Adrenal gland (tissue), 5 donors: ENCODE results near the gene CNR1.

Experiments used
- CTCF ChIP-seq, 6 experiments: fragments of 450-650 bp in 4 of 6; fragments of 200-600 bp in 2 of 6; sonication (generic) in 1 of 6; IDR thresholded peaks; 1 replicate in 5 of 6; 2 replicates in 1 of 6; pipeline versions ENCODE4 v1.5.1 to v1.8.0; 2016 to 2021; ENCODE audit warnings: antibody characterized with exemption in 6 of 6, mild to moderate bottlenecking in 2 of 6, moderate library complexity in 1 of 6
- POLR2A ChIP-seq, 2 donors: fragments of 450-650 bp; IDR thresholded peaks; one replicate each; pipeline ENCODE4 v1.6.1; 2017; ENCODE audit warnings: antibody characterized with exemption in 2 of 2, mild to moderate bottlenecking in 2 of 2, moderate library complexity in 1 of 2
- donor health status: DM: no; HTN: no; CAD: no.

GRCh38 chr6:88171312-88171711, 5.2 kb upstream of the CNR1 start:
- TF ChIP-seq CTCF (IDR thresholded peaks at IDR 0.05) (no peak), POLR2A (IDR thresholded peaks at IDR 0.05) (no peak)
